CD4-positive, alpha-beta T cell treated with Interferon alpha-2 for 1 hour (primary cell): ENCODE measurements around the gene ENPP3.

Source experiments
- DNase-seq, 2 donors: peaks; one replicate each; pipeline ENCODE4 v3.0.0-alpha.2; 2020 to 2022

Gene ENPP3

DNA sequence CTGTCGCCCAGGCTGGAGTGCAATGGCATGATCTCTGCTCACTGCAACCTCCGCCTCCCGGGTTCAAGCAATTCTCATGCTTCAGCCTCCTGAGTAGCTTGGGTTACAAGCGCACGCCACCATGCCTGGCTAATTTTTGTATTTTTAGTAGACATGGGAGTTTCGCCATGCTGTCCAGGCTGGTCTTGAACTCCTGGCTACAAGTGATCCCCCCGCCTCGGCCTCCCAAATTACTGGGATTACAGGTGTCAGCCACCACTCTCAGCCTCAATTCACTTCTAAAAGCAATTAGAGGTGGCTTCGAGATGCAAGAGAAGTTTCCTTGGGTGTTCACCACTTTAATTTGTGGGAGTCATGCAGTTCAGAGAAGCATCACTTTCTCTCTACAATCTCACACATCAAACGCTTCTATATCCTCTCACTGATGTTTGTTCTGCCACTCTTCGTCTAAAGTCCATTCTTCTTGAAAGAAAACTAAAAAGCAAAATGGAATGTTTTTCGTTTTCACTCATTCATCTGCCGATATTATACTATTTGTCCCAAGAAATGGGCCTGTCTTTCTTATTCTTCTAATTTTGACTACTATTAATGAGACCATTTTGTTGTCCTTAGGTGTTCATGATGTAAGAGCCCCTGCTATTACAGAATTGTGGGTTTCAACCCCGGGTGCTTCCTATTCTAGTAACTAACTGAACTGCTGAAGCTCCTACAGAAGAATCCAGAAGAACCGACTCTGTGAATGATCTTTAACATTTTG, 132.5 kb downstream of the ENPP3 start:
- no peak for DNase-seq

DNA sequence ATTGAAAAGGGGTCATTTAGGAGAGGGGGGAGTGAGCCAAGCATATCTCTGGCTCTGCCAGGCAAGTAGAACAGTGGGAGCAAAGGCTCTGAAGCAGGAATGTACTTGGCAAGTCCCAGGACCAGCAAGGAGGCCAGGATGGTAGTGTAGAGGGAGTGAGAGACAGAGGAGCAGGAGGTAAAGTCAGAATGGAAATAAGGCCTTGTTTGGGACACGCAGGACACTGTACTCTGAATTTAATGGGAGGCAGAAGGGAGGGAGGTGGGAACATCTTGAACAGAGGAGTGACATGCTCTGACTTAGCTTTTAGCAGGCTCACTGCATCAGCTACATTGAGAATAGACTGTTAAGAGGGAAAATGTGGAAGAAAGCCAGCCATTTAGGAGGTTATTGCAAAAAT, 133.7 kb downstream of the ENPP3 start:
- no peak for DNase-seq

DNA sequence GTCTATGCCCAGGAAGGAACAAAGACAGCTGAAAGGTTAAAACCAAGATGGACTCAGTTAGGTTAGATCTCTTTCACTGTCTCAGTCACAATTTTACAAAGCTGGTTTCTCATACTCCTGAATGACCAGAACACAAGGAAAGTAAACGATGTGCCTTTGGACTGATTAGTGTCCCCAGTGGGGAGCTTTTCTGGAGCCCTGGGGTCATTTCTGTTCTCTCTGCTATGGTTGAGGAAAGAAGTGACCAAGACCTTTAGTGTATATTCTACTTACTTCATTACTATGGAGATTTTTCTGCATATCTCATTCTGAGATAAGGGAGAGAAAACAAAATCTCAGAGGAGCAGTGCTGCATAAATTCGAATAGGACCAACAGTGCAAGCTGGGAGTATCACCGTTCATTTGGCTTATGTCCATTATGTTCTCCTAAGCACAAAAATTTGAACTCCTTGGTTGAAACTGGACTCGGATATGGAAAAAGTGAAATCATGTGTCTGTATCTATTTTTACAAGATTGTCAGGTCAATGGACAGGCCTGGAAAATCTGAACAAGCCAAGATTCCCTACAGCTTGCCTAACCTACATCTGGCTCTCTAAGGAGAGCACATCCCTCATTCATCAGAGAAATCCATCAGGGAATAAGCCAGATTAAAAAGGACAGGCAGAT, 136.3 kb downstream of the ENPP3 start:
- no peak for DNase-seq

DNA sequence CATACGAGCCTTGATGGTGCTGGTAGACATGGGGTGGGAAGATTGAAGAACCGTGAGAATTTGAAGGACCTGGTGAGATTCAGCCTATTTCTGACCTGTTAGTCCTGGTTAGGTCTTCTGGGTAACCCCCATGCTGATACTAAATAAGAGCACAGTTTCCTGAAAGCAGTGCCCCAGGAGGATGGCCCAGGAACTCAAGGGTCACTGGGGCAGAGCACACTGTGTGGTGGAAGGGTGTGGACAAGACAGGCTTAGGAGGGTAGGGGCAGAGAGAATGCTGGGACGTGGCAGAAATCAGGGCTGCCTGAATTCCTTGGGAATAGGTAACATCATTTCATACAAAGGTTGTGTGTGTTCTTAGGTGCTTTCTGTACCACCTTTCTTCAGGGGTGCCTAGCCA, 138.8 kb downstream of the ENPP3 start:
- no peak for DNase-seq

DNA sequence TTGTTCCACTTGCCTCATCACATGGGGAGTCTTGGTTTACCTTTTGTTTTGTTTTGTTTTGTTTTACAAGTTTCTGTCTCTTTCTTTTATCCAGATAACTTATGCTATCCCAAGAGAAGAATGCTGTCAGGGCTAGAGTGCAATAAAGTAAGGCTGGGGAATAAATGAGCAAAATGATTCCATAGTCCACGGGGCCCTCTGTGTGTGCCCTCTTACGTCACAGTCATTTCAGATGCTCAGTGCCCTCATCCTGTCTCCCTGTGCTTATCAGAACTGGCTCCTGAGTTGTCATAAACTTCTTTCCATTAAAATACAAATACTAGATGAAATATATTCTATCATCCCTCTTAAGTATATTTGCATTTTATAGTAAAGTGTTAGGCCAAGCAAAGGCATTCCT, 139.9 kb downstream of the ENPP3 start:
- DNase-seq = no peak

DNA sequence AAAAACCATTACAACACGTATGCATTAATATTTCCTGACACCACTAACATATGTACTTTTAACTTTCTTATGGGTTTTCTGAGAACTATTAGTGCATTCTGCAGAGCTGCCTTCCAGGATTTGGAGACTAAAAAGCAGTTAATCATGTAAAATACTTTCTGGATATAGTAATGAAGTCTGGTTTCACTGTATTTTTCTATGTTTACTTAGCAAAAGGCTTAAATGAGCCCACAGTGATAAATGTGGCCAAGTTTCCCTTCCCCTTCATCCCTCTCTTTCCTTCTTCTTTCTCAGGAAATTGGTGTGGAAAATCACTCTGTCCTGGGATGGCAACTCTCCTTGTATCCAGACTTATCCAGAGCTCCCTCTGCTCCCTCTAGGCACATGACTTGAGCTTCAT, 141.1 kb downstream of the ENPP3 start:
- no peak for DNase-seq

GRCh38 chr6:131779304-131779703, 142.2 kb downstream of the ENPP3 start:
- no peak for DNase-seq

- DNase-seq = no peak
Observed at GRCh38 chr6:131780600-131780999, 143.5 kb downstream of the ENPP3 start.

DNA sequence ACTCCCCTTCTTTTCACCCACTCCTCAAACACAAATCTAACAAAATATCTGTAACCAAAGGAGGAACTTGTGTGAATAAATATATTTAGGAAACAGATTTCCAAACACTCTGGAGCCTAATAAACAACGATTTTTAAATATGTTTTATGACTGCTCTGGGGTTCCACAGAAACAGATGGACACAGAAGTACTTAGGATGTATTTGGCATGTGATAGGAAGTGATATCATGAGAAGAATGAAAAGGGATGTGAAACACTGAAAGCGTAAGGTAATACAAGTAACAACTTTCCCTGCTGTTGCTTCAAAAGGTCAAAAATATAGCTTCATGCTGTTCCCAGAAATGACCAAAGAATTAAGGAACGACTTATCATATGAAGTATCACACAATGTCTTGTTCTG, 144.6 kb downstream of the ENPP3 start:
- DNase-seq = no peak

DNA sequence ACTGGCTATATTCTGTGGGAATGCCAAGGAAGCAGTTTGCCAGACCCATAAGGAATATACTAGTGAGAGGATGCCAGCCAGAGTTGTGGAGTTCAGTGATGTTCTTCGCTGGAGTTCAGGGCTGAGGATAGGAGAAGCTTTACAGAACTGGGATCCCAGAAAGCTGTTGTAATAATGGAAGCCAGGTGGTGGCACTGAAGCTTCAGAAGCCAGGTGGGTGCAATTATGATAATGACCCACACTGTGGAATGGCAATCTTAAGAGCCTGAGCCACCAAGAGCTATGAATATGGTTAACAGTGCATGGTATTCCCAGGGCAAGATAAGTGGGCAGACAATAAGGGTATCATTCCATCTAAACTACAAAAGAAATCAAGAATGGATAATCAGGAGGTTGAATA, 145.7 kb downstream of the ENPP3 start:
- peak in 1 of 2 donors; percentile 5 for DNase-seq

DNA sequence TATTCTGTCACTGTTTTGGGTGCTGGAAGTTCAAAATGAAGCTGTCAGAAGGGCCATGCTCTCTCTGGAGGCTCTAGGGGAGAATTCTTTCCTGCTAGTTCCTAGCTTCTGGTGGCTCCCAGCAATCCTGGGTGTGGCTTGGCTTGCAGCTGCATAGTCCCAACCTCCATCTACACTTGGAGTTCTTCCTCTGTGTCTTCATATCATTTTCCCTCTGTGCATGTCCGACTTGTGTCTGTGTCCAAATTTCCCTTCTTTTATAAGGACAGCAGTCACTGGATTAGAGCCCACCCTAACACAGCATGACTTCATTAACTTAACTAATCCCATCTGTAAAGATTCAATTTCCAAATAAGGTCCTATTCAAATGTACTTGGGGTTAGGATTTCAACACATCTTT, 147.5 kb downstream of the ENPP3 start:
- DNase-seq = no peak

DNA sequence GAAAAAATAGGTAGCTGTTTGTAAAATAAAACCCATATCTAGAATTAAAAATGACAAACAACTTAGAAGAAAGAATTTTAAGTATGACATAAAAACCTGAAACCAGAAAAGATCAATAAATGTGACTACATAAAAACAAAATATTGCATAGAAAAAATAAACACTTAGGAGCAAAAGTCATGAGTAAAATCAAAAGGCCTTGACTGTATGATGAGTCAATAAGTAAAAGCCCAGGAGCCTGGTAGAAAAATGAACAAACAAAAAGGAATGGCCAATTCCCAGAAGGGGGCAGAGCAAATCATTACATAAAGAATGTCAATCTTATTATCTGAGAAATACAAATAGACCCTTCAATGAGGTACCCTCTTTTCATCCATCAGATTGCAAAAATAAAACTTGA, 150.0 kb downstream of the ENPP3 start:
- DNase-seq = no peak

- no peak for DNase-seq
Observed at GRCh38 chr6:131787766-131788712, 150.9 kb downstream of the ENPP3 start.

- no peak for DNase-seq
Observed at GRCh38 chr6:131789219-131789618, 152.1 kb downstream of the ENPP3 start.

GRCh38 chr6:131791476-131791875, 154.4 kb downstream of the ENPP3 start:
- no peak for DNase-seq

DNA sequence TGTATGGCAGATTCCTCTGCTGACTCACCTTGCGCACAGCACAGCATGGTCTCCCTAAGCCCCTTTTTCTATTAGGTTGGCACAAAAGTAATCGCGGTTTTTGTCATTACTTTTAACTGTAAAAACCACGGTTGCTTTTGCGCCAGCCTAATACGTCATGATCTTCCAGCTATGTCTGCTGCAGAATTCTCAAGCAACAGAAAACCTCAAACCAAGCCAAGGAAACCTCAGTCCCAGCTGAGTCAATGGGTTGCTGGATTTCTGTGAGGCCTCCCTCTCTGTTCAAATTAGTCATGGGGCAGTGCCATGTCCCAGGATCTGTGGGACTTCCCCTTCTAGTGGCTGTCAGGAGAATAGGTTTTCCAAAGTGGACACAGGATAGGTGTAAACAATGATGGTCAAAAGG, 155.0 kb downstream of the ENPP3 start:
- DNase-seq = no peak

GRCh38 chr6:131795366-131795765, 158.3 kb downstream of the ENPP3 start:
- DNase-seq = no peak
